ENCODE results near the gene SEPTIN7.

DNA sequence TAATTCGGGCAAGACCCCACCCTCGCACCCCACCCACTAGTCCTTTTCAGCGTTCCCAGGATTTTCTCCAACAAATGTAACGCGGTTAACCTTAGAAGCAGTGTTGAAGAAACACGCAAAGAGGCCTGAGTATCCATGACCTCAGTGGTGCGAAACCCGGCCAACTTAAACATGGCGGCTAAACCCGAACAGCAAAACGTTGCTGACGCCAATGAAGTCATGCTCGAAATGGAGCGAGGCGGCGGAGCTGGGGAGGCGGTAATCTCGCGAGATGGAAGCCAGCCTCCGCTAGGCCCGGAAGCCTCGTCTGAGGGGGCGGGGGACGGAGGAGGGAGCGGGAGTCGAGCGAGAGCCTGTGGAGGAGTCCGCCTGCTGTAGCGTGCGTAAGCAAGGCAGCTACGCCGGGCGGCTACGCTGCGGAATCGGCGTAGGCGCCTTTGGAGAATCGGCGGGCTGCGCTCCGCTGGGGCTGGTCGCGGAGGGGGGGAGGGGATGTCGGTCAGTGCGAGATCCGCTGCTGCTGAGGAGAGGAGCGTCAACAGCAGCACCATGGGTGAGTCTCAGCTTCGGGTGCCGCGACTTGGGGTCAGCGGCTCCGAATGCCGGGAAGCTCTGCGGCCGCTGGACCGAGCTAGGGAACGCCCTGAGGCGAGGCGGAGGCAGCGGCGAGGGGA is at the start of gene SEPTIN7:
- TF ChIP-seq, protein P1, sequence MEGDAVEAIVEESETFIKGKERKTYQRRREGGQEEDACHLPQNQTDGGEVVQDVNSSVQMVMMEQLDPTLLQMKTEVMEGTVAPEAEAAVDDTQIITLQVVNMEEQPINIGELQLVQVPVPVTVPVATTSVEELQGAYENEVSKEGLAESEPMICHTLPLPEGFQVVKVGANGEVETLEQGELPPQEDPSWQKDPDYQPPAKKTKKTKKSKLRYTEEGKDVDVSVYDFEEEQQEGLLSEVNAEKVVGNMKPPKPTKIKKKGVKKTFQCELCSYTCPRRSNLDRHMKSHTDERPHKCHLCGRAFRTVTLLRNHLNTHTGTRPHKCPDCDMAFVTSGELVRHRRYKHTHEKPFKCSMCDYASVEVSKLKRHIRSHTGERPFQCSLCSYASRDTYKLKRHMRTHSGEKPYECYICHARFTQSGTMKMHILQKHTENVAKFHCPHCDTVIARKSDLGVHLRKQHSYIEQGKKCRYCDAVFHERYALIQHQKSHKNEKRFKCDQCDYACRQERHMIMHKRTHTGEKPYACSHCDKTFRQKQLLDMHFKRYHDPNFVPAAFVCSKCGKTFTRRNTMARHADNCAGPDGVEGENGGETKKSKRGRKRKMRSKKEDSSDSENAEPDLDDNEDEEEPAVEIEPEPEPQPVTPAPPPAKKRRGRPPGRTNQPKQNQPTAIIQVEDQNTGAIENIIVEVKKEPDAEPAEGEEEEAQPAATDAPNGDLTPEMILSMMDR (conservative IDR thresholded peaks at IDR 0.05; ENCODE audit: low read length), result no peak
- no peak for TF ChIP-seq EZH2phosphoT487 (IDR thresholded peaks at IDR 0.05; ENCODE audit: borderline replicate concordance, low read depth, low read length)
